ENCODE measurements around the gene HLA-DOA. TPM values are rescaled to one million over a fixed set of nuclear protein-coding genes. Genes with fewer than 3 reads are reported as not detected.

HLA-DOA gene
- total RNA-seq, 3 donors from 2014 or later, result 2.1 to 5.7 (median 3.3) TPM

DNA sequence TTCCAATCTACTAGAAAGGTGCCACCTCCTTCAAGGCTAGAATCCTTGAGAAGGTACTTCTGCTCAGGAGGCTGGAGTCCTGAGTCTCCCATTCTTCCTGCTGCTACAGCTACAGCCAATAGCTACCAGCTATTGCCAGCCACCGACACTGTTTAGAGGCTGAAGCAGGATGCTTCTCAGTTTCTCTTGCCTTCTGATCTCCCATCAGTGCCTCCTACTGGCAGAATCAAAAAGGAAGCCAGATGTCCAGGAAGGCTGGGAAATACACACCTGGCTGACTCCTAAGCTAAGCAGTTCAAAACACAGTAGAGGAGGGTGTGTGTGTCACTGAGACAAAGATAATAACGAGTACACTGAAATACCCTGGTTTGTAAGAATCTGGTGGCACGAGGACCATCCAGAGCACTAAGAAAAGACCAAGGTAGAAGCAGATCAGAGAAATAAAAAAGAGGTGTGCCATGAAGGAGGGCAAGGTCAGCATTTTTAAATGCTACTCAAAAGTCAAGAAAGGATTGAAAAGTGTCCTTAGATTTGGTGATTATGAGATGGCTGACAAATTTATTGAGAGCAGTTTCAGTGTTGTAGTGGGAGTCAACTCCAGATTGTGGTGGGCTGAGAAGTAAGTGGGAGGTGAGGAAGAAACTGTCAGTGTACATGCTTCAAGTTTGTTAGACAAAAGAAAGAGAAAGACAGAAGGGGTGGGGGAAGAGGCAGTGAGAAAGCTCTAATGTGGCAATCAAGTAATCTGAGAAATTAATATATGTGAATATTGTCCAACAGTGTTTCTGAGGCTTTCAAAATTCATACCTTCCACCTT lies 54.2 kb downstream of the HLA-DOA start:
- H3K4me1 ChIP-seq, result no peaks in the 10 kb centered on the region
- no peaks in the 10 kb centered on the region for H3K9me3 ChIP-seq
- H3K27ac ChIP-seq, result no peak overlapping the region
- DNase-seq (ENCODE audit: low spot score in 2 of 2), result no peak
- H3K36me3 ChIP-seq, result no peaks in the 10 kb centered on the region
- no peak for TF ChIP-seq POLR2AphosphoS5 (IDR thresholded peaks at IDR 0.05)
- TF ChIP-seq POLR2A (IDR thresholded peaks at IDR 0.05), result no peak
- TF ChIP-seq, protein P1, sequence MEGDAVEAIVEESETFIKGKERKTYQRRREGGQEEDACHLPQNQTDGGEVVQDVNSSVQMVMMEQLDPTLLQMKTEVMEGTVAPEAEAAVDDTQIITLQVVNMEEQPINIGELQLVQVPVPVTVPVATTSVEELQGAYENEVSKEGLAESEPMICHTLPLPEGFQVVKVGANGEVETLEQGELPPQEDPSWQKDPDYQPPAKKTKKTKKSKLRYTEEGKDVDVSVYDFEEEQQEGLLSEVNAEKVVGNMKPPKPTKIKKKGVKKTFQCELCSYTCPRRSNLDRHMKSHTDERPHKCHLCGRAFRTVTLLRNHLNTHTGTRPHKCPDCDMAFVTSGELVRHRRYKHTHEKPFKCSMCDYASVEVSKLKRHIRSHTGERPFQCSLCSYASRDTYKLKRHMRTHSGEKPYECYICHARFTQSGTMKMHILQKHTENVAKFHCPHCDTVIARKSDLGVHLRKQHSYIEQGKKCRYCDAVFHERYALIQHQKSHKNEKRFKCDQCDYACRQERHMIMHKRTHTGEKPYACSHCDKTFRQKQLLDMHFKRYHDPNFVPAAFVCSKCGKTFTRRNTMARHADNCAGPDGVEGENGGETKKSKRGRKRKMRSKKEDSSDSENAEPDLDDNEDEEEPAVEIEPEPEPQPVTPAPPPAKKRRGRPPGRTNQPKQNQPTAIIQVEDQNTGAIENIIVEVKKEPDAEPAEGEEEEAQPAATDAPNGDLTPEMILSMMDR (IDR thresholded peaks at IDR 0.05), result no peak
- no peak overlapping the region for H3K4me3 ChIP-seq
- H3K27me3 ChIP-seq, result no peaks in the 10 kb centered on the region
- intact Hi-C loops (cut with DNase I; ENCODE audit: low total_unique reads), result loop anchor here (5.0 to 10.0 kb wide), 2 partner anchors 70 to 832 kb away; partner anchors contain the start of gene LEMD2

DNA sequence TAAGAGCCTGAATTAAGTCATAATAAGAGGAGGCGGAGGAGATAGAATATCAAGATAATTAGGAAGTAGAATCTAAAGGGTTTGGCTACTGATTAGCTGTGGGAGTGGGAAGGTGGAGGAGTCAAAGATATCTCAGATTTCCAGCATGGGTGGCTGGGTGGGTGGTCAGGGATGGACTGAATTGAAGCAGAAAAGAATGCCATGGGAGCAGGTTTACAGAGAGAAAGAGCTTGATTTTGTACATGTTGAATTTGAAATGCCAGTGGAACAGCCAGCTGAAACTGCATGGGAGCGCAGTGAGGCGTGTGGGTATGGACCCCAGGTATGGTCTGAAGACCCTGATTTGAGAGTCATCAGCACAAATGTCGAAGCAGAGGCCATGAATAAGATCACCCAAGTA lies 55.1 kb downstream of the HLA-DOA start:
- Histone ChIP-seq H3K27me3 (no peaks in the 10 kb centered on the region), H3K27ac (no peak overlapping the region), H3K4me3 (no peak overlapping the region), H3K36me3 (no peaks in the 10 kb centered on the region), H3K9me3 (no peaks in the 10 kb centered on the region), H3K4me1 (no peaks in the 10 kb centered on the region)
- no peak for DNase-seq (ENCODE audit: low spot score in 2 of 2)
- intact Hi-C loops (cut with DNase I; ENCODE audit: low total_unique reads), result loop anchor here (5.0 to 10.0 kb wide), 2 partner anchors 69 to 833 kb away; partner anchors contain the start of gene LEMD2
- TF ChIP-seq POLR2AphosphoS5 (IDR thresholded peaks at IDR 0.05), result no peak
- TF ChIP-seq, protein P1 (IDR thresholded peaks at IDR 0.05), result no peak
- TF ChIP-seq POLR2A (IDR thresholded peaks at IDR 0.05), result no peak

Other genes with a start within 250 kb of the HLA-DOA start
- 1 to 10 TPM; 1.3 to 1.6 (median 1.5) TPM for gene HLA-DQB2, start 246.1 kb downstream of the HLA-DOA start, total RNA-seq
- gene HLA-DOB, start 192.6 kb downstream of the HLA-DOA start, total RNA-seq, result 1 to 10 TPM in 2 of 3 donors, not detected in 1; 1.5 to 2.0 TPM
- 10 to 100 TPM in 1 of 3 donors, 1 to 10 TPM in 2; 7.7 to 18.0 (median 9.5) TPM for gene TAP2, start 170.9 kb downstream of the HLA-DOA start, total RNA-seq
- 10 to 100 TPM; 36.0 to 47.3 (median 44.9) TPM for gene PSMB8, start 165.5 kb downstream of the HLA-DOA start, total RNA-seq
- 10 to 100 TPM; 24.2 to 40.6 (median 28.7) TPM for gene TAP1, start 155.9 kb downstream of the HLA-DOA start, total RNA-seq
- 10 to 100 TPM; 16.8 to 25.9 (median 19.2) TPM for gene PSMB9, start 155.4 kb downstream of the HLA-DOA start, total RNA-seq
- gene HLA-DMB, start 68.6 kb downstream of the HLA-DOA start, total RNA-seq, result 10 to 100 TPM; 16.4 to 52.0 (median 34.6) TPM
- gene HLA-DMA, start 56.5 kb downstream of the HLA-DOA start, total RNA-seq, result 10 to 100 TPM; 28.5 to 41.9 (median 30.9) TPM
- 100 to 1,000 TPM; 111 to 159 (median 122) TPM for gene BRD2, start 41.0 kb downstream of the HLA-DOA start, total RNA-seq
- gene HLA-DPA1, start 64.1 kb upstream of the HLA-DOA start, total RNA-seq, result 100 to 1,000 TPM in 1 of 3 donors, 10 to 100 TPM in 2; 51.8 to 116 (median 75.4) TPM
- 10 to 100 TPM; 56.5 to 80.3 (median 58.2) TPM for gene HLA-DPB1, start 66.4 kb upstream of the HLA-DOA start, total RNA-seq
- gene COL11A2, start 182.9 kb upstream of the HLA-DOA start, total RNA-seq, result 1 to 10 TPM in 1 of 3 donors, under 1 TPM in 2; 0.32 to 1.0 (median 0.98) TPM
- gene RXRB, start 191.1 kb upstream of the HLA-DOA start, total RNA-seq, result 10 to 100 TPM; 27.4 to 39.1 (median 27.5) TPM
- 10 to 100 TPM; 55.0 to 79.3 (median 74.1) TPM for gene SLC39A7, start 191.3 kb upstream of the HLA-DOA start, total RNA-seq
- 10 to 100 TPM; 17.0 to 33.8 (median 18.4) TPM for gene HSD17B8, start 195.1 kb upstream of the HLA-DOA start, total RNA-seq
- gene RING1, start 198.9 kb upstream of the HLA-DOA start, total RNA-seq, result 10 to 100 TPM; 11.8 to 20.6 (median 19.5) TPM